Measurements from ENCODE around the gene LY86. TPM values are rescaled to one million over a fixed set of nuclear protein-coding genes. Genes with fewer than 3 reads are reported as not detected.

Gene LY86
- total and polyA plus RNA-seq, 9 of the 15 experiments (the other 6 are each of a cell fraction or from before 2014, with no cell fraction given): 0.08 to 0.20 TPM; not detected in 7

- no peak for TF ChIP-seq IRF1 (CRISPR knock-in tag; IDR thresholded peaks at IDR 0.05; ENCODE audit: borderline replicate concordance)
- no peak; the same call in 1 of the 2 replicates for TF ChIP-seq ZNF41 (CRISPR knock-in tag; conservative IDR thresholded peaks at IDR 0.05)
- TF ChIP-seq ZSCAN32 (CRISPR knock-in tag; IDR thresholded peaks at IDR 0.05): no peak
- no peak for TF ChIP-seq PHB2 (IDR thresholded peaks at IDR 0.05; ENCODE audit: low read depth)
- no peak for TF ChIP-seq ZNF277 (CRISPR knock-in tag; IDR thresholded peaks at IDR 0.05; ENCODE audit: borderline replicate concordance)
- TF ChIP-seq ZNF655 (CRISPR knock-in tag; IDR thresholded peaks at IDR 0.05): no peak
- TF ChIP-seq TEAD4 (IDR thresholded peaks at IDR 0.05; ENCODE audit: low read length): no peak; the same call in 1 of the 2 replicates
- no peak for TF ChIP-seq TEAD4 (CRISPR knock-in tag; IDR thresholded peaks at IDR 0.05; ENCODE audit: borderline replicate concordance)
- peak; percentile 78; the same call in 1 of the 2 replicates for TF ChIP-seq CREB3 (tag; conservative IDR thresholded peaks at IDR 0.05; ENCODE audit: low read depth)
- TF ChIP-seq RAD51 (IDR thresholded peaks at IDR 0.05; ENCODE audit: borderline replicate concordance, low read depth): no peak
- TF ChIP-seq ZNF398 (CRISPR knock-in tag; IDR thresholded peaks at IDR 0.05): no peak
- TF ChIP-seq E2F5 (CRISPR knock-in tag; IDR thresholded peaks at IDR 0.05): no peak
- no peak; the same call in 1 of the 2 replicates for TF ChIP-seq PATZ1 (CRISPR knock-in tag; IDR thresholded peaks at IDR 0.05; ENCODE audit: borderline replicate concordance)
- TF ChIP-seq ATF4 (CRISPR knock-in tag; IDR thresholded peaks at IDR 0.05): 0 out of 2 replicates have a peak, but pooled peaks have one; percentile 22
- TF ChIP-seq ZNF76 (CRISPR knock-in tag; IDR thresholded peaks at IDR 0.05; ENCODE audit: borderline replicate concordance): 0 out of 2 replicates have a peak, but pooled peaks have one; percentile 5
These were observed 3.4 kb downstream of the LY86 start (continued) for GRCh38 chr6:6591778-6592465.
